ENCODE measurements around the gene RAD54L2. TPM values are rescaled to one million over a fixed set of nuclear protein-coding genes. Genes with fewer than 3 reads are reported as not detected.
"Not testable (repeated sequence)": the region's sequence is repeated elsewhere in the genome, so short reads cannot be mapped to it uniquely, and the experiment has no call there.

Gene RAD54L2, protein sequence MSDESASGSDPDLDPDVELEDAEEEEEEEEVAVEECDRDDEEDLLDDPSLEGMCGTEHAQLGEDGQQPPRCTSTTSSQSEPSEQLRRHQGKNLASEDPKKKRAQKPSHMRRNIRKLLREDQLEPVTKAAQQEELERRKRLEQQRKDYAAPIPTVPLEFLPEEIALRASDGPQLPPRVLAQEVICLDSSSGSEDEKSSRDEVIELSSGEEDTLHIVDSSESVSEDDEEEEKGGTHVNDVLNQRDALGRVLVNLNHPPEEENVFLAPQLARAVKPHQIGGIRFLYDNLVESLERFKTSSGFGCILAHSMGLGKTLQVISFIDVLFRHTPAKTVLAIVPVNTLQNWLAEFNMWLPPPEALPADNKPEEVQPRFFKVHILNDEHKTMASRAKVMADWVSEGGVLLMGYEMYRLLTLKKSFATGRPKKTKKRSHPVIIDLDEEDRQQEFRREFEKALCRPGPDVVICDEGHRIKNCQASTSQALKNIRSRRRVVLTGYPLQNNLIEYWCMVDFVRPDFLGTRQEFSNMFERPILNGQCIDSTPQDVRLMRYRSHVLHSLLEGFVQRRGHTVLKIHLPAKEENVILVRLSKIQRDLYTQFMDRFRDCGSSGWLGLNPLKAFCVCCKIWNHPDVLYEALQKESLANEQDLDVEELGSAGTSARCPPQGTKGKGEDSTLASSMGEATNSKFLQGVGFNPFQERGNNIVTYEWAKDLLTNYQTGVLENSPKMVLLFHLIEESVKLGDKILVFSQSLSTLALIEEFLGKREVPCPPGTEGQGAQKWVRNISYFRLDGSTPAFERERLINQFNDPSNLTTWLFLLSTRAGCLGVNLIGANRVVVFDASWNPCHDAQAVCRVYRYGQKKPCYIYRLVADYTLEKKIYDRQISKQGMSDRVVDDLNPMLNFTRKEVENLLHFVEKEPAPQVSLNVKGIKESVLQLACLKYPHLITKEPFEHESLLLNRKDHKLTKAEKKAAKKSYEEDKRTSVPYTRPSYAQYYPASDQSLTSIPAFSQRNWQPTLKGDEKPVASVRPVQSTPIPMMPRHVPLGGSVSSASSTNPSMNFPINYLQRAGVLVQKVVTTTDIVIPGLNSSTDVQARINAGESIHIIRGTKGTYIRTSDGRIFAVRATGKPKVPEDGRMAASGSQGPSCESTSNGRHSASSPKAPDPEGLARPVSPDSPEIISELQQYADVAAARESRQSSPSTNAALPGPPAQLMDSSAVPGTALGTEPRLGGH (N-terminal part only)
- polyA plus RNA-seq (2013, experiment 1 of 2; ENCODE audit: insufficient read length), result 7.5 TPM
- polyA plus RNA-seq (2013, experiment 2 of 2; ENCODE audit: insufficient read length), result 8.2 TPM

- peak; percentile 88 for DNase-seq
These were observed at the start of gene RAD54L2 for GRCh38 chr3:51538459-51539290. RAD54L2 (plus strand) TSS chr3:51538719; CDS start chr3:51590421, 51,702 bp downstream.

DNA sequence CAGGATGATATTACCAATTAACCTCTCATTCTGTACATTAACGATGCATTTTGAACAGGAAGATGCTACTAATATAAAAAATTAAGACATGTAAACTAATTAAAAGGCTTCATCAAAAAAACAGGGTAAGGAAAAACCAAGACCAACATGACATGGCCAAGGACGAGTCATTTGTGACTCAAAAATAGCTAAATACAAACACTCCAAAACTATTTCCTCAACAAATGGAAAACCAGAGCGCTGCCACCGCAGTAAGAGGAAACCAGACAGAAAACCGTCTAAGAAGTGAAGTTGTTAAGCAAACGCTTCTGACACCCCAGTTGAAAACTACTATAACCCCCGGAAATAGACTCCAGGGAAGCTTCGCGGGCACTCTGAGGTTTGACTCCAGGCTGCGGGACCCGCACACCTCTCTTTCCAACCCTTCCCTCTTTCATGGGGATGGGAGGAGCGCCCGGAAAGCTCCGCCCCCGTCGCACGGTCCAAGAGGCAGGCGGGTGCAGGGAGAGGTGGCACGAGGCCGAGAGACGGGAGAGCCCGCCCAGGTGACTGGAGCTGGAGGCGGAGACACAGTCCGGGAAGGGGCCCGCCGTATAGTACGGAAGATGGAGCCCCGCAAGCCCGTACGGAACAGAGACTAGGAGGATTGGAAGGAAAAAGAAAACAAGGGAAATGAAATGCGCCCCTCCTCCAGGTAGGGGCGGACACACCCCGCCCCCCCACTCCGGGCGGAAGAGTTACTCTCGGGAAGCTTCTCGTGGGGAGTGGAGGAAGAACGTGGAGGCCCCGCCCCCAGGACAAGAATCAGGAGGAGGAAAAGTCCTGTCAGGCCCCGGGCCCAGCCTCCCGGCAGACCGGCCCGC is 39.4 kb upstream of the RAD54L2 start:
- DNase-seq, result peak; percentile 91

DNA sequence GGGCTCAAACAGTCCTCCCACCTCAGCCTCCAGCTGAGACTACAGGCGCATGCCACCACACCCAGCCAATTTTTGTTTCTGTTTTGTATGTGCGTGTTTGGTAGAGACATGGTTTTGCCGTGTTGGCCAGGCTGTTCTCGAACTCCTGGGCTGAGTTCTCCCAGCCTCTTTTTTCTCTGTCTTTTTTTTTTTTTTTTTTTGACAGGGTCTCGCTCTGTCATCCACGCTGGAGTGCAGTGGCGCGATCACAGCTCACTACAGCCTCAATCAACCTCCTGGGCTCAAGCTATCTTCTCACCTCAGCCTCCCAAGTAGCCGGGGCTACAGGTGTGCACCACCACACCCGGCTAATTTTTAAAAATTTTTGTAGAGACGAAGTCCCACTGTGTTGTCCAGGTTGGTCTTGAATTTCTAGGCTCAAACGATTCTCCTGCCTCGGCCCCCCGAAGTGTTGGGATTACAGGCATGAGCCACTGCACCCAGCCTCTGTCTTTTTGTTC is 37.8 kb upstream of the RAD54L2 start:
- no peak for DNase-seq

- DNase-seq, result peak; percentile 73
These were observed 36.5 kb upstream of the RAD54L2 start for GRCh38 chr3:51501833-51502561.

DNA sequence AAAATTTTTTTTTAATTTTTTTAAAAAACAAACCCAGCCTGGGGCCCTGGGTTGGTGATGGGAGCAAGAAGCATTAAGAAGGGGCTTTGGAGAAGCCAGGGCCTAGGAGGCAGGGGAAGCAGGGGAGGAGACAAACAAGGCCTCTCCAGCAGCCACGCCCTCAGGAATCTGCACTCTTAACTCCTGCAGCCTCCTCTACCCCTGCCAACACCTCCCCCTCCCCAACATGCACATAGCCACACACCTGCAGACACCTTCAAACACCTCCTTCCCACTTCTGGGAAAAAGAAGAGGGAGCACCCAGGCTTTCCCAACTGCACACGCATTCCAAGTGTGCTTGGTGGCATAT is 36.0 kb upstream of the RAD54L2 start:
- DNase-seq, result no peak

DNA sequence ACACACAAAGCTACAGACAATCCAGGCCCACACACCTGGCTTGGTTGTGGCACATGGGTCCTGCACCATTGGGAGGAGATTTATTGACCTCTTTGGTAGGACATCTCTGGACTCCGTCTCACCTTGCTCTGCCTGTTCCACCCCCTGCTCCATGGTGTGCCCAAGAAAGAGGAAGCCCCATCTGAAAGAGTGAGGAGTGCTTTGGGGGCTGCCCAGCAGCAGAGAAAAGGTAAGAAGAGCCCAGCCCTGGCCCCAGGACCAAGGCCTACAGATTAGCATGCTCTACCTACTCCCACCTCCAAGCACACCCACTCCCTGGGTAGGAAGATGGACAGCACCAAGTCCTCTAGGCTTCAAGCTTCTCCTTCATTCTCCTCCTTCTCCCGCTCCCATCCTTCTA is 35.5 kb upstream of the RAD54L2 start:
- DNase-seq, result no peak

GRCh38 chr3:51508255-51508654 is 30.3 kb upstream of the RAD54L2 start:
- no peak for DNase-seq

- DNase-seq, result no peak
These were observed 27.5 kb upstream of the RAD54L2 start for GRCh38 chr3:51510996-51511395.

- no peak for DNase-seq
These were observed 24.3 kb upstream of the RAD54L2 start for GRCh38 chr3:51514210-51514609.

GRCh38 chr3:51519848-51520247 is 18.7 kb upstream of the RAD54L2 start:
- DNase-seq, result no peak

- DNase-seq, result not testable (repeated sequence)
These were observed 17.4 kb upstream of the RAD54L2 start for GRCh38 chr3:51520906-51521730.

DNA sequence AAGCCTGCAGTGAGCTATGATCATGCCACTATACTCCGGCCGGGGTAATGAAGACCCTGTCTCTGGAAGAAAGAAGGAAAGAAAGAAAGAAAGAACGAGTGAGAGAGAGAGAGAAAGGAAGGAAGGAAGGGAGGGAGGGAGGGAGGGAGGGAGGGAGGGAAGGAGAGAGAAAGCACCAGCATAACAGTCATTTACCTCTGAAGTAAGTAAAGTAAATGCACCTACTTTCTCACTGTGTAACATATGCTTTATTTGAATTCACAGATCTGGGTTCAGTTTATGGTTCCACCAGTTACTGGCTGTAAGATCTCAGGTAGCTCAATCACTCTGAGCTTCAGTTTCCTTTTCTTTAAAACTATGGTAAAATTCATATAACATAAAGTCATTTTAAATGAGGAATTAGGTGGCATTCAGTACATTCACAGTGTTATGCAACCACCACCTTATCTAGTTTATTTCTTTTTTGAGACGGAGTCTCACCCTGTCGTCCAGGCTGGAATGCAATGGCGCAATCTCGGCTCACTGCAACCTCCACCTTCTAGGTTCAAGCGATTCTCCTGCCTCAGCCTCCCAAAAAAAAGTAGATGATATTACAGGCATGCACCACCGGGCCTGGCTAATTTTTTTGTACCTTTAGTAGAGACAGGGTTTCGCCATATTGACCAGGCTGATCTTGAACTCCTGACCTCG is 16.1 kb upstream of the RAD54L2 start:
- no peak for DNase-seq

DNA sequence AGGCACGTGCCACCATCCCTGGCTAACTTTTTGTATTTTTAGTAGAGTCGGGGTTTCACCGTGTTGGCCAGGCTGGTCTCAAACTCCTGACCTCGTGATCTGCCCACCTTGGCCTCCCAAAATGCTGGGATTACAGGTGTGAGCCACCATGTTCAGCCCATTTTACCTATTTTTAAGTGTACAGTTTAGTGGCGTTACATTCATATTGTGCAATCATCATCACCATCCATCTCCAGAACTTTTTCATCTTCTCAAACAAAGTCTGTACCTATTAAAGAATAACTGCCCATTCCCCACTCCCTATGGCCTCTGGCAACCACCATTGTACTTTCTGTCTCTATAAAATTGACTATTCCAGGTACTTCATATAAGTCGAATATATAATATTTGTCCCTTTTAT is 13.6 kb upstream of the RAD54L2 start:
- not testable (repeated sequence) for DNase-seq

DNA sequence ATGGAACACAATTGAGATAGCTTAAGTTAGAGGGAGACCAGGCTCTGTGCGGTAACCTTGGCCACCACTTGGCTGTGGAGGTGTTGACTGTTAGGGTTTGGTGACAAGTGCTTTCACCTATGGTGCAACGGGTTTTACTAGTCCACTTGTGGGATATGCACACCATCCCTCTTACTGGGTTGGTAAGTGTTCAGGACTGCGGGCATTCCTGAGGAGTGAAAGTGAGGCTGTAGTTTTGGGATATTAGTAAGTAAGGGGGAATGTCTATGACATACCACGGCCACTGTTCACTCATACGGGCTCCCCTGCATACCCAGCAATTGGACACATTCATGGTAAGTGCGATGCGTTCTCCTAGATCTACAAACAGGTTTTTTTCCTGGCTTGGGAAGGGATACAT is 8.0 kb upstream of the RAD54L2 start:
- DNase-seq, result peak; percentile 3

- no peak for DNase-seq
These were observed 3.1 kb upstream of the RAD54L2 start for GRCh38 chr3:51535146-51536019.

DNA sequence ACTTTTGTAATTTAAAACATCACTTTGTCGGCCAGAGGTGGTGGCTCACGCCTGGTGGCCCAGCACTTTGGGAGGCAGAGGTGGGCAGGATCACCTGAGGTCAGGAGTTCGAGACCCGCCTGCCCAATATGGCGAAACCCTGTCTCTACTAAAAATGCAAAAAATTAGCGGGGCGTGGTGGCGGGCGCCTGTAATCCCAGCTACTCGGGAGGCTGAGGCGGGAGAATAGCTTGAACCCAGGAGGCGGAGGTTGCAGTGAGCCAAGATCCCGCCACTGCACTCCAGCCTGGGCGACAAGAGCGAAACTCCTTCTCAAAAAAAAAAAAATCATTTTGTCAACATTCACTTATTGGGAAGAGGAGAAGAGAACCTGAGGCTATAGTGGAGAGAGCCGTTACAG is 888 bp upstream of the RAD54L2 start:
- DNase-seq, result not testable (repeated sequence)

DNA sequence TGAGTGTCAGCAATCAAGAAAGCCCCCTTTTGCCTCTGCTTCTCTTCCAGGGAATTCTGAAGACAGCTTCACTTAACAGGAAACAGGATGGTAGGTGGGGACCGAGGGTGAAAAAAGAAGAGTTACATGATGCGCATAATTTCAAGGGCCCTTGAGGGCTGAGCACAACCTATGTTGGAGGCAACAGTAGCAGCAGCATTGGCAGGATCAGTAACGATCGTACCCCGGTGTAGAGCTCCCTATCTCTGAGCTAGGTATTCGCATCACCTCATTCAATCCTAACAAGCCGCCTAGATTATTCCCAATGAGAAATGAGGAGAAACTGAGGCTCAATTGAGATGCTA is 432 bp upstream of the RAD54L2 start:
- DNase-seq, result peak; percentile 2
